Esophagus (tissue), 2 donors: Measurements from ENCODE around the gene GPT2. TPM values are rescaled to one million over a fixed set of nuclear protein-coding genes. Genes with fewer than 3 reads are reported as not detected.

Experiments
- H3K27ac ChIP-seq, 2 donors: one replicate each; pipeline ENCODE4 v1.5.1; 2013; ENCODE audit warnings: low read depth in 2 of 2, mild to moderate bottlenecking in 2 of 2, inconsistent platforms in 1 of 2, low read length in 1 of 2, moderate library complexity in 1 of 2
- H3K27me3 ChIP-seq, 2 donors: one replicate each; pipeline ENCODE4 v1.6.1; 2013; ENCODE audit warnings: low read length in 2 of 2, control low read depth in 1 of 2, mild to moderate bottlenecking in 1 of 2; ENCODE audit not compliant: insufficient read depth in 2 of 2, control insufficient read depth in 1 of 2
- H3K36me3 ChIP-seq, 2 donors: one replicate each; pipeline ENCODE4 v1.6.1; 2013; ENCODE audit warnings: low read length in 1 of 2; ENCODE audit not compliant: control insufficient read depth in 2 of 2, insufficient read depth in 2 of 2
- H3K4me1 ChIP-seq, 2 donors: one replicate each; pipeline ENCODE4 v1.6.1; 2013; ENCODE audit warnings: low read length in 1 of 2; ENCODE audit not compliant: control insufficient read depth in 2 of 2, insufficient read depth in 2 of 2
- H3K4me3 ChIP-seq, 2 donors: one replicate each; pipeline ENCODE4 v1.5.1; 2013; ENCODE audit warnings: low read length in 2 of 2, mild to moderate bottlenecking in 2 of 2, low read depth in 1 of 2, moderate library complexity in 1 of 2
- H3K9me3 ChIP-seq, 2 donors: one replicate each; pipeline ENCODE4 v1.6.1; 2013; ENCODE audit warnings: mild to moderate bottlenecking in 2 of 2, low read depth in 1 of 2, low read length in 1 of 2, moderate library complexity in 1 of 2; ENCODE audit not compliant: control insufficient read depth in 2 of 2, insufficient read depth in 1 of 2
- WGBS, 2 donors: extraction: QIAGEN DNeasy Blood & Tissue Kit; methylation state at CpG; one replicate each; pipeline ENCODE4 v1.1.7; 2013; 5-methylcytosine and 5-hydroxymethylcytosine counted together
- polyA plus RNA-seq, 2 donors: library from polyadenylated mRNA; stranded (reverse); fragments of 200-250 nt; gene quantifications; one replicate each; pipeline ENCODE4 v1.2.3, GENCODE V29; 2013
- donor health status: healthy with polysubstance abuse.
- donor health status: Bipolar disorder and iron deficiency.

The GPT2 gene
- polyA plus RNA-seq, 2 donors, result 53.8 to 65.8 TPM

DNA sequence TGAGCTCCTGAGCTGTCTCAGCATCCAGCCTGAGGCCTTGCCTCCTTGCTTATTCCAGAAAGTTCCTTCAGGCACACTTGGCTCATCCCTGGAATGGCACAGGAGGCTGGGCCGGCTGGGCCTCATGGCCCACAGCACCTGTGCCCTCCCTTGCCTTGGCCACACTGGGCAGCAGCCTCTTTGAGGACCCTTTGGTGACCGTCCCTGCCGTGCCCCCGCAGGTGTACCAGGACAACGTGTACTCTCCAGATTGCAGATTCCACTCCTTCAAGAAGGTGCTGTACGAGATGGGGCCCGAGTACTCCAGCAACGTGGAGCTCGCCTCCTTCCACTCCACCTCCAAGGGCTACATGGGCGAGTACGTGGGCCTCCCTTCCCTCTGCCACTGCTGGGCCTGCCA is 34.2 kb downstream of the GPT2 start:
- Histone ChIP-seq H3K27me3 (no peaks in the 10 kb centered on the region), H3K27ac (no peak overlapping the region), H3K4me1 (peaks cover 0 to 23% of the 10 kb centered on the region in 2 donors), H3K36me3 (peaks cover 7 to 32% of the 10 kb centered on the region in 2 donors), H3K4me3 (no peak overlapping the region), H3K9me3 (no peaks in the 10 kb centered on the region)
- 70 to 81% methylated on average over 11 of the region's 11 CpGs for WGBS, 2 donors

GRCh38 chr16:46918905-46919792 is 35.0 kb downstream of the GPT2 start:
- Histone ChIP-seq H3K27ac (peak overlapping the region; percentile 14 to 91), H3K4me3 (no peak overlapping the region), H3K4me1 (peaks cover 0 to 23% of the 10 kb centered on the region in 2 donors), H3K36me3 (peaks cover 13 to 40% of the 10 kb centered on the region in 2 donors), H3K27me3 (no peaks in the 10 kb centered on the region), H3K9me3 (no peaks in the 10 kb centered on the region)
- WGBS, 2 donors, result 55 to 68% methylated on average over 21 of the region's 21 CpGs

DNA sequence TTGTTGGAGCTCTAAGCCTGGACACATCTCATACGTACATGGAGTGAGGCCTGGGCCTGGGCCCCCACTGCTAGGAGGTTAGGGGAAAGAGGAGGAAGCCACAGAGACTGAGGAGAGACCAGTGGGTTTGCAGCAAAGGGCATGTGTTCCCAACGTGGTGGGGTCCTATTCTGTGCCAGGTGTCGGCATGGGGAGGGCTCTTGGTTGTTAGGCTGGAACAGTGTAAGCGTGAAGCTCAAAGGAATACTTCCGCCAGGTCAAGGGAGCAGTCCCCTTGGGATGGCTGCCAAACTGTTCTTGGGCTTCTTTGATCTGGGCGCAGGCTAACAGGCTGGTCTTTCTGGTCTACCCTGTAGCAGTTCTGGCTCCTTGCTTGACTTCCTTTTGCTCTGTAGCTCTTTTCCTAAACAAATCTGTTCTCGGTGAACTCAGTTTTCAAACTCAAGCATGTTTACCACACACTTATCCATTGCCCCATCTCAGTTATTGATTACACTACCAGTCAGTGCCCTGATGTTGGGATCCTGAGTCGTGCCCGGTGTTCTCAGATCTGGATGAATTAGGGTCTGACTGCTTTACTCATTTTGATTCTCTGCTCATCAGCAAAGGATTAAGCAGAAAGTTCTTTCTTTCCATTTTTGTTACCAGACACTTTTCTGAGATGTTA is 36.4 kb downstream of the GPT2 start:
- Histone ChIP-seq H3K4me3 (no peak overlapping the region), H3K27ac (peak overlapping the region; percentile 81 to 91), H3K9me3 (no peaks in the 10 kb centered on the region), H3K36me3 (peaks cover 13 to 42% of the 10 kb centered on the region in 2 donors), H3K4me1 (peaks cover 2 to 20% of the 10 kb centered on the region in 2 donors), H3K27me3 (no peaks in the 10 kb centered on the region)
- 48 to 51% methylated on average over 9 of the region's 9 CpGs for WGBS, 2 donors

DNA sequence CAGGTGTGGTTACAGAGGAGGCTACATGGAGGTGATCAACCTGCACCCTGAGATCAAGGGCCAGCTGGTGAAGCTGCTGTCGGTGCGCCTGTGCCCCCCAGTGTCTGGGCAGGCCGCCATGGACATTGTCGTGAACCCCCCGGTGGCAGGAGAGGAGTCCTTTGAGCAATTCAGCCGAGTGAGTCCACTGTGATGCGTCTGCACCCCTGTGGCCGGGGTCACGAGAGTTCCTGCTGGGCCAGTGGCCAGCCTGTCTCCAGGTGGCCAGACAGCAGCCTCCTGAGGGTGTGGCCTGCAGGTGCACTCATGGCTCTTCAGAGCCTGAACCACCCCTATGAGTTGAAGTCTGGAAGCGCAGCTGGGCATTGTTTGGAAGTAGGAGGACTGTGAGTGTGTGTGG is 38.1 kb downstream of the GPT2 start:
- Histone ChIP-seq H3K27me3 (no peaks in the 10 kb centered on the region), H3K27ac (peak overlapping the region; percentile 47 to 67), H3K4me3 (no peak overlapping the region), H3K9me3 (no peaks in the 10 kb centered on the region), H3K4me1 (peaks cover 2 to 18% of the 10 kb centered on the region in 2 donors), H3K36me3 (peaks cover 13 to 48% of the 10 kb centered on the region in 2 donors)
- WGBS, 2 donors, result 68 to 89% methylated on average over 10 of the region's 10 CpGs

DNA sequence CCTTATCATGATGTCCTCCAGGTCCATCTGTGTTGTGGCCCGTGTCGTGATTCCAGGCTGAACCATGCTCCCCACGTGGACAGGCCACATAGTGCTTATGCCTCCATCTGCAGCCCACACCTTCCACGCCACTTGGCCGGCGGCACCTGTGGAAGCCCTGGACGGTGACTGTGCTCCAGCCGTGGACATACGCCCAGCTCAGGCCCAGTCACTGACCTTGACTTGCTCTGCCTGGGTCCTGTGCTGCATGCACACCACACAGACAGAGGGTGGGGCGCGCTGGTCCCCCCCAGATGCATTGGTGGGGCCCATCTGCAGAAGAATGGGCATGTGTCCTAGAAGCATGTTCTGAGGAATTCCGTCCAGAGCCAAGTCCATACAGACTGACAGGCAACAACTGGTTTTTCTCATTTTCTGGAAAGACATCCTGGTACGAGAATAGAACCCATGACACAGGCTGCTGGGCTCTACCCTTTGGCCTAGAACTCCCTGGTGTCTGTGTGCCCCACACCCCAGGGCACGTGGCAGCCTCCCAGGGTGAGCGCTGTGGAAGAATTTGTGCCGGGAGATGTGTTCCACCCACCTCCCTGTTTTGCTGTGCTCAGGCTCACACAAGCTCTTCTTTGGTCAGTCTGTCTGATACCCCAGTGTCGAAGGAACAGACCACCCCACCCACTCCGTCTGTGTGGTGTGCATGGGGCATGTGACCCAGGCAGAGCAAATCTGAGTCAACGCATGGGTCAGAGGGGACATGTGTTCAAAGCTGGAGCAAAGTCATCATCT is 39.5 kb downstream of the GPT2 start:
- Histone ChIP-seq H3K36me3 (peaks cover 12 to 48% of the 10 kb centered on the region in 2 donors), H3K27ac (peak overlapping the region; percentile 9 to 58)
- 67 to 74% methylated on average over 19 of the region's 19 CpGs for WGBS, 2 donors

GRCh38 chr16:46924402-46924801 is 40.2 kb downstream of the GPT2 start:
- H3K36me3 ChIP-seq, result peaks cover 12 to 46% of the 10 kb centered on the region in 2 donors
- H3K27ac ChIP-seq, result peak overlapping the region in 1 of 2 donors; percentile 6
- WGBS, 2 donors, result 75 to 76% methylated on average over 6 of the region's 6 CpGs
- H3K9me3 ChIP-seq, result no peaks in the 10 kb centered on the region
- H3K4me1 ChIP-seq, result peaks cover 2 to 10% of the 10 kb centered on the region in 2 donors
- no peaks in the 10 kb centered on the region for H3K27me3 ChIP-seq
- H3K4me3 ChIP-seq, result no peak overlapping the region

More for the DNA sequence above, 39.5 kb downstream of the GPT2 start:
- Histone ChIP-seq H3K4me1 (peaks cover 2 to 14% of the 10 kb centered on the region in 2 donors), H3K27me3 (no peaks in the 10 kb centered on the region), H3K4me3 (no peak overlapping the region), H3K9me3 (no peaks in the 10 kb centered on the region)

DNA sequence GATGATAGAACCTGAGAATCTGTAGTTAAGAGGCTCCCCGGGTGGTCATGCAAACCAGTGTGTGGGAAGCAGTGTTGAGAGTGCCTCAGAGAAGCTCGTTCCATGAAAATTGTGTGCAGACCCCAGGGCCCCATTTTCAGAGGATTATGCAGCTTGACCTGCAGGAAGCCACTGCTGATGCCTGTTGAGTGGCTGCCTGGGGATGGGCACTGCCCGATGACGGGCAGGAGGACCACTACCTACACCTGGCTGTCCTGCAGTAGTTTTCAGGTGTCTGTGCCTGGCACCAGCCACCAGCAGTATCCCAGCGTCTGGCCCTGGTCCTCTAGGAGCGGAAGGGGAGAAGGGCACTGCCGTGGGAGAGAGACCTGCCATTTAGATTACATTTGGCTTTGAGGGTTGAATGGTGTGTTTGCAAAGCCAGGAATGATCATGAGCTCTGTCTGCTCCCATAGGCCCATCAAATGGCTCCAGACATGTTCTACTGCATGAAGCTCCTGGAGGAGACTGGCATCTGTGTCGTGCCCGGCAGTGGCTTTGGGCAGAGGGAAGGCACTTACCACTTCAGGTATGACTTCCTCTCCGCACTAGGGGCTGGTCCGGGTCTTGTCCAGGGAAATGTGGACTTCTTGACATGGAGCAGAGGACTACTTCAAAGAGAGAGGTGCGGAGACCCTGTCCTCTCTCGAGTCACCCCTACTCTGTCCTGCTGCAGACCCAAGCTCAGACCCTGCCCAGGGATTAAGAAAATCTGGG is 42.5 kb downstream of the GPT2 start:
- Histone ChIP-seq H3K36me3 (peaks cover 12 to 53% of the 10 kb centered on the region in 2 donors), H3K27me3 (no peaks in the 10 kb centered on the region)

GRCh38 chr16:46927273-46927672 is 43.1 kb downstream of the GPT2 start:
- Histone ChIP-seq H3K4me3 (no peak overlapping the region), H3K9me3 (no peaks in the 10 kb centered on the region), H3K27me3 (no peaks in the 10 kb centered on the region), H3K36me3 (peaks cover 9 to 49% of the 10 kb centered on the region in 2 donors), H3K27ac (no peak overlapping the region), H3K4me1 (peaks cover under 1 to 2% of the 10 kb centered on the region in 2 donors)
- 88 to 90% methylated on average over 8 of the region's 8 CpGs for WGBS, 2 donors

More for the DNA sequence above, 42.5 kb downstream of the GPT2 start:
- WGBS, 2 donors, result 89 to 92% methylated on average over 13 of the region's 13 CpGs
- Histone ChIP-seq H3K4me1 (peaks cover 2 to 4% of the 10 kb centered on the region in 2 donors), H3K9me3 (no peaks in the 10 kb centered on the region), H3K27ac (no peak overlapping the region), H3K4me3 (no peak overlapping the region)
